H1 (cell line): ENCODE data around the gene PLOD1. TPM values are rescaled to one million over a fixed set of nuclear protein-coding genes. Genes with fewer than 3 reads are reported as not detected.

Experiments used
- POLR2A ChIP-seq, 2 experiments: IDR thresholded peaks; 1 replicate in 1 of 2; 2 replicates in 1 of 2; pipeline ENCODE4 v1.6.1; 2011; ENCODE audit warnings: low read depth in 2 of 2, low read length in 2 of 2, mild to moderate bottlenecking in 2 of 2; ENCODE audit errors: control extremely low read depth in 1 of 2
- POLR2AphosphoS5 ChIP-seq: IDR thresholded peaks from 2 replicates; pipeline ENCODE4 v1.6.1; 2011; ENCODE audit warnings: low read depth, low read length
- SAP30 ChIP-seq: fragments of 300-600 bp; sonication (generic); IDR thresholded peaks from 2 replicates; pipeline ENCODE4 v1.7.1; 2012; ENCODE audit warnings: low read length, moderate library complexity, mild to moderate bottlenecking, inconsistent platforms; ENCODE audit not compliant: insufficient read depth, insufficient replicate concordance
- polyA plus RNA-seq, 7 experiments: library from polyadenylated mRNA; depleted of rRNA in 3 of 7; stranded (reverse) in 5 of 7; unstranded in 2 of 7; fragments of >200 nt in 5 of 7; fragments of 200-250 nt in 2 of 7; gene quantifications; 1 replicate in 5 of 7; 2 replicates in 1 of 7; 4 replicates in 1 of 7; pipeline versions ENCODE4 v1.2.1 to v1.2.3, GENCODE V29; 2011 to 2013; ENCODE audit warnings: missing spikeins in 2 of 7, mixed read lengths in 2 of 7
- total RNA-seq: library from RNA; stranded (reverse); fragmentation: NEBNext Ultra II Directional; extraction: Animal tissue kit (Norgen Biotek cat#: 25700); gene quantifications from 2 replicates; pipeline ENCODE4 v1.2.1, GENCODE V29; 2021
- TF ChIP-seq, protein P1 (sequence below): fragments of 300-600 bp; sonication (generic); IDR thresholded peaks from 2 replicates; pipeline ENCODE4 v1.7.1; 2012; ENCODE audit warnings: low read length, moderate library complexity, mild to moderate bottlenecking, inconsistent platforms; ENCODE audit not compliant: insufficient replicate concordance

The PLOD1 gene
- total and polyA plus RNA-seq, 2 of the 8 experiments (the other 6 are each of a cell fraction or from before 2014, with no cell fraction given), result 44.9 to 51.8 TPM

DNA sequence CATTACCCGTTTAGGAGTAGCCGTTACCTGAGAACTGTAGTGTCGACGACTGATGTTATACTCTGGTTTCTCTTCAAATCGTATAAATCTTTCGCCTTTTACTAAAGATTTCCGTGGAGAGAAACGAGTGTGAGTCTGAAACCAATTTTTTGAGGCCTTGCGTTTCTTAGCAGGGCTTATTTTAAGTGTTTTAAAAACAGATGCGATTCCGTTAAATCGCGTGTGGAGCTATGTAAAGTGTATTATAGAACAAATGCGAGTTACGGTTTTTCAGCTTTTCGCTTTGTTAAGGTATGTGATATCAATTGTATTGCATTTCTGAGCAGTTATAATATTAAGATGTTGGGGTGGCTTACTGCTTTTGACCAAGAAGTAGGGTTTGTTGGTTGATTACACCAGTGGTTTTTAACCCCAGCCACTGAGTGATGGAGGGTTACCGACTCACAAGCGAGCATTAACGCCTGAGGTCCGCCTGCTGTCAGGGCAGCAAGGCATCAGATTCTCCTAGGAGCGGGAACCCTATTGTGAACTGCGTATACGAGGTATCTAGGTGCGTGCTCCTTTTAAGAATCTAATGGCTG is 26.3 kb upstream of the PLOD1 start (continued):
- TF ChIP-seq, protein P1, sequence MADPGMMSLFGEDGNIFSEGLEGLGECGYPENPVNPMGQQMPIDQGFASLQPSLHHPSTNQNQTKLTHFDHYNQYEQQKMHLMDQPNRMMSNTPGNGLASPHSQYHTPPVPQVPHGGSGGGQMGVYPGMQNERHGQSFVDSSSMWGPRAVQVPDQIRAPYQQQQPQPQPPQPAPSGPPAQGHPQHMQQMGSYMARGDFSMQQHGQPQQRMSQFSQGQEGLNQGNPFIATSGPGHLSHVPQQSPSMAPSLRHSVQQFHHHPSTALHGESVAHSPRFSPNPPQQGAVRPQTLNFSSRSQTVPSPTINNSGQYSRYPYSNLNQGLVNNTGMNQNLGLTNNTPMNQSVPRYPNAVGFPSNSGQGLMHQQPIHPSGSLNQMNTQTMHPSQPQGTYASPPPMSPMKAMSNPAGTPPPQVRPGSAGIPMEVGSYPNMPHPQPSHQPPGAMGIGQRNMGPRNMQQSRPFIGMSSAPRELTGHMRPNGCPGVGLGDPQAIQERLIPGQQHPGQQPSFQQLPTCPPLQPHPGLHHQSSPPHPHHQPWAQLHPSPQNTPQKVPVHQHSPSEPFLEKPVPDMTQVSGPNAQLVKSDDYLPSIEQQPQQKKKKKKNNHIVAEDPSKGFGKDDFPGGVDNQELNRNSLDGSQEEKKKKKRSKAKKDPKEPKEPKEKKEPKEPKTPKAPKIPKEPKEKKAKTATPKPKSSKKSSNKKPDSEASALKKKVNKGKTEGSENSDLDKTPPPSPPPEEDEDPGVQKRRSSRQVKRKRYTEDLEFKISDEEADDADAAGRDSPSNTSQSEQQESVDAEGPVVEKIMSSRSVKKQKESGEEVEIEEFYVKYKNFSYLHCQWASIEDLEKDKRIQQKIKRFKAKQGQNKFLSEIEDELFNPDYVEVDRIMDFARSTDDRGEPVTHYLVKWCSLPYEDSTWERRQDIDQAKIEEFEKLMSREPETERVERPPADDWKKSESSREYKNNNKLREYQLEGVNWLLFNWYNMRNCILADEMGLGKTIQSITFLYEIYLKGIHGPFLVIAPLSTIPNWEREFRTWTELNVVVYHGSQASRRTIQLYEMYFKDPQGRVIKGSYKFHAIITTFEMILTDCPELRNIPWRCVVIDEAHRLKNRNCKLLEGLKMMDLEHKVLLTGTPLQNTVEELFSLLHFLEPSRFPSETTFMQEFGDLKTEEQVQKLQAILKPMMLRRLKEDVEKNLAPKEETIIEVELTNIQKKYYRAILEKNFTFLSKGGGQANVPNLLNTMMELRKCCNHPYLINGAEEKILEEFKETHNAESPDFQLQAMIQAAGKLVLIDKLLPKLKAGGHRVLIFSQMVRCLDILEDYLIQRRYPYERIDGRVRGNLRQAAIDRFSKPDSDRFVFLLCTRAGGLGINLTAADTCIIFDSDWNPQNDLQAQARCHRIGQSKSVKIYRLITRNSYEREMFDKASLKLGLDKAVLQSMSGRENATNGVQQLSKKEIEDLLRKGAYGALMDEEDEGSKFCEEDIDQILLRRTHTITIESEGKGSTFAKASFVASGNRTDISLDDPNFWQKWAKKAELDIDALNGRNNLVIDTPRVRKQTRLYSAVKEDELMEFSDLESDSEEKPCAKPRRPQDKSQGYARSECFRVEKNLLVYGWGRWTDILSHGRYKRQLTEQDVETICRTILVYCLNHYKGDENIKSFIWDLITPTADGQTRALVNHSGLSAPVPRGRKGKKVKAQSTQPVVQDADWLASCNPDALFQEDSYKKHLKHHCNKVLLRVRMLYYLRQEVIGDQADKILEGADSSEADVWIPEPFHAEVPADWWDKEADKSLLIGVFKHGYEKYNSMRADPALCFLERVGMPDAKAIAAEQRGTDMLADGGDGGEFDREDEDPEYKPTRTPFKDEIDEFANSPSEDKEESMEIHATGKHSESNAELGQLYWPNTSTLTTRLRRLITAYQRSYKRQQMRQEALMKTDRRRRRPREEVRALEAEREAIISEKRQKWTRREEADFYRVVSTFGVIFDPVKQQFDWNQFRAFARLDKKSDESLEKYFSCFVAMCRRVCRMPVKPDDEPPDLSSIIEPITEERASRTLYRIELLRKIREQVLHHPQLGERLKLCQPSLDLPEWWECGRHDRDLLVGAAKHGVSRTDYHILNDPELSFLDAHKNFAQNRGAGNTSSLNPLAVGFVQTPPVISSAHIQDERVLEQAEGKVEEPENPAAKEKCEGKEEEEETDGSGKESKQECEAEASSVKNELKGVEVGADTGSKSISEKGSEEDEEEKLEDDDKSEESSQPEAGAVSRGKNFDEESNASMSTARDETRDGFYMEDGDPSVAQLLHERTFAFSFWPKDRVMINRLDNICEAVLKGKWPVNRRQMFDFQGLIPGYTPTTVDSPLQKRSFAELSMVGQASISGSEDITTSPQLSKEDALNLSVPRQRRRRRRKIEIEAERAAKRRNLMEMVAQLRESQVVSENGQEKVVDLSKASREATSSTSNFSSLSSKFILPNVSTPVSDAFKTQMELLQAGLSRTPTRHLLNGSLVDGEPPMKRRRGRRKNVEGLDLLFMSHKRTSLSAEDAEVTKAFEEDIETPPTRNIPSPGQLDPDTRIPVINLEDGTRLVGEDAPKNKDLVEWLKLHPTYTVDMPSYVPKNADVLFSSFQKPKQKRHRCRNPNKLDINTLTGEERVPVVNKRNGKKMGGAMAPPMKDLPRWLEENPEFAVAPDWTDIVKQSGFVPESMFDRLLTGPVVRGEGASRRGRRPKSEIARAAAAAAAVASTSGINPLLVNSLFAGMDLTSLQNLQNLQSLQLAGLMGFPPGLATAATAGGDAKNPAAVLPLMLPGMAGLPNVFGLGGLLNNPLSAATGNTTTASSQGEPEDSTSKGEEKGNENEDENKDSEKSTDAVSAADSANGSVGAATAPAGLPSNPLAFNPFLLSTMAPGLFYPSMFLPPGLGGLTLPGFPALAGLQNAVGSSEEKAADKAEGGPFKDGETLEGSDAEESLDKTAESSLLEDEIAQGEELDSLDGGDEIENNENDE, result peak; percentile 82
- peak; percentile 98 for TF ChIP-seq POLR2AphosphoS5
- TF ChIP-seq POLR2A (IDR thresholded peaks at IDR 0.05; ENCODE audit: control extremely low read depth in 1 of 2, low read depth in 2 of 2, low read length in 2 of 2), result peak; percentile 100
- no peak for TF ChIP-seq SAP30
